GM10266 (cell line): ENCODE results near the gene ZNF414.

Experiments
- DNase-seq: peaks from one replicate; pipeline ENCODE4 v3.0.0; 2012; ENCODE audit errors: extremely low spot score
- TF ChIP-seq, protein P1 (sequence below): IDR thresholded peaks from 2 replicates; pipeline ENCODE4 v1.5.1; 2012; ENCODE audit warnings: mild to moderate bottlenecking, low read depth; ENCODE audit not compliant: control insufficient read depth, insufficient read depth; ENCODE audit errors: missing control alignments

ZNF414 gene

DNA sequence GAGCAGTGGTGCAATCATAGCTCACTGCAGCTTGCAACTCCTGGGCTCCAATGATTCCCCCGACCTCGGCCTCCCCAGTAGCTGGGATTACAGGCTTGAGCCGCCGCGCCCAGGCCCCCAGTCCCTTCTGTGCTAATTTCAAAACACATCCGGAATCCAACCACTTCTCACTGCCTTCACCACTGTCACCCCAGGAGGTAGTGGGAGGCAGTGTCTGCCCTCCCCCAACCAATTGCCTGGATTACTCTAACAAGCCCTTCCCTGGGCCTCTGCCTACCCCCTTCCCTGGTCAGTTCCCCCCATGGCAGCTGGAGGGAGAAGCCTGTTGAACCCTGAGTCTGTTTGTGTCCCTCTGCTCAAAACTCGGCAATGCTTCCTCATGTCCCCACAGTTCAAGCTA, 13.8 kb downstream of the ZNF414 start:
- DNase-seq, result no peak

DNA sequence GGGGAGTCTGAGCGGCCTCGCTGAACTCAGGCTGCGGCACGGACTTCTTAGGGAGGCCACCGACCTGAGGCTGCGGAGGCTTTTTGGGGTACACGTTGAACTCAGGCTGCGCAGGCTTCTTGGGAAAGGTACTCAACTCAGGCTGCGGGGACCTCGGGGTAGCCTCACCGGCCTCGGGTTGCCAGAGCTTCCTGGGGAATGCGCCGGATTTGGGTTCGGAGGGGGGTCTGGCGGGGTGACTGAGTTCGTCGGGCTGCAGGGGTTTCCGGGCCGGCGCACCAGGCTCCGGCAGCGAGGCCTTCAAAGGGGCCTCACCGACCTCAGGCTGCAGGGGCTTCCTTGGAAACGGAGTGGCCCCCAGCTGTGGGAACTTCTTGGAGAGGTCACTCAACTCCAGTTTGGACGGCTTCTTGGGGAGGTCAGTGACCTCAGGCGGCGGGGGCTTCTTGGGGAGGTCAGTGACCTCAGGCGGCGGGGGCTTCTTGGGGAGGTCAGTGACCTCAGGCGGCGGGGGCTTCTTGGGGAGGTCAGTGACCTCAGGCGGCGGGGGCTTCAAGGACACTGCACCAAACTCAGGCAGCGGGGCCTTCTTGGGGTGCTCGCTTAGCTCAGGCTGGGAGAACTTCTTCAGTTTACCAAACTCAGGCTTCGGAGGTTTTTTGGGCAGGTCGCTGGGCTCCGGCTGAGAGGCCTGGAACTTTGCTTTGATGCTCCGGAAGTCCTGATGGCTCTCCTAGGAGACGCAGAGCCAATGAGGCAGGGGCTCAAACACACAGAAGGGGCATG, 14.7 kb downstream of the ZNF414 start:
- TF ChIP-seq, protein P1, sequence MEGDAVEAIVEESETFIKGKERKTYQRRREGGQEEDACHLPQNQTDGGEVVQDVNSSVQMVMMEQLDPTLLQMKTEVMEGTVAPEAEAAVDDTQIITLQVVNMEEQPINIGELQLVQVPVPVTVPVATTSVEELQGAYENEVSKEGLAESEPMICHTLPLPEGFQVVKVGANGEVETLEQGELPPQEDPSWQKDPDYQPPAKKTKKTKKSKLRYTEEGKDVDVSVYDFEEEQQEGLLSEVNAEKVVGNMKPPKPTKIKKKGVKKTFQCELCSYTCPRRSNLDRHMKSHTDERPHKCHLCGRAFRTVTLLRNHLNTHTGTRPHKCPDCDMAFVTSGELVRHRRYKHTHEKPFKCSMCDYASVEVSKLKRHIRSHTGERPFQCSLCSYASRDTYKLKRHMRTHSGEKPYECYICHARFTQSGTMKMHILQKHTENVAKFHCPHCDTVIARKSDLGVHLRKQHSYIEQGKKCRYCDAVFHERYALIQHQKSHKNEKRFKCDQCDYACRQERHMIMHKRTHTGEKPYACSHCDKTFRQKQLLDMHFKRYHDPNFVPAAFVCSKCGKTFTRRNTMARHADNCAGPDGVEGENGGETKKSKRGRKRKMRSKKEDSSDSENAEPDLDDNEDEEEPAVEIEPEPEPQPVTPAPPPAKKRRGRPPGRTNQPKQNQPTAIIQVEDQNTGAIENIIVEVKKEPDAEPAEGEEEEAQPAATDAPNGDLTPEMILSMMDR, result no peak

More for the DNA sequence above, 13.8 kb downstream of the ZNF414 start:
- TF ChIP-seq, protein P1, result no peak

DNA sequence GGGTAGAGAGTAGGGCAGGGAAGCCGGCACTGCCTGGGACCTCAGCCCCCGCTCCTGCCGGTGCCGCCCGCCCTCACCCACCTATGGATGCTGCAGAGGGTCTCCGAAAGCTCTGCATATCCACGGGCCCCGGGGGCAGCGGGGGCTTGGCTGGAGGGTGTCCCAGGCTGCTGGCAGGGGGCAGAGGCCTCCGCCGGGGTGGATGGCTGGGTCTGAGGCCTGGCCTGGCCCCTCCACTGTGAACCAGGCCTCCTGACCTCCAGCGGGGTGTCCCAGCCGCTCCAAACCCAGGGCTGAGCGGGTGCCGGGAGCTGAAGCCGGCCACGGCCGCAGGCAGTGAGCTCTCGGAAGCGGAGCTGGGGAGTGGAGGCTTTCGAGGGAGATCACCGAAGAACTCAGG, 15.7 kb downstream of the ZNF414 start:
- DNase-seq, result no peak

More for the DNA sequence above, 14.7 kb downstream of the ZNF414 start:
- DNase-seq, result no peak

DNA sequence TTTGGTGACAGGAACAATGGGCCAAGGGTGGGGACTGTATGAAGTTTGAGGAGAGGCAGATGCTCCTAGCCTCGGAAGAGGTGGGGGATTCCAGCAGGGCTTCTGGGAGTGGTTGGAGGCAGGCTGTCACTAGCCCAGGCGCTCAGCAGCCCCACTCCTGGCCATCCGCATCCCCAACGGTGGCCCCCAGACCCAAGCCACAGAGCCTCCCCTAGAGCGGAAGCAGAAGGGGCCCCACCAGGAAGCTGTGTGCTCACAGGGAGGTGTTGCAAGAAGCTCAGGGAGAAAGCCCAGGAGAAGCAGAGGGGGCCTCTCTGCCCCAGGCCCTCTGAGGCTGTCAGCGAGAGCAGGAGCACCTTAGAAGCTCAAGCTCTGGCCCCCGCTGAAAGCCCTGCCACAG, 19.8 kb downstream of the ZNF414 start:
- TF ChIP-seq, protein P1, result no peak
- DNase-seq, result peak; percentile 59

More for the DNA sequence above, 15.7 kb downstream of the ZNF414 start:
- TF ChIP-seq, protein P1, result no peak

DNA sequence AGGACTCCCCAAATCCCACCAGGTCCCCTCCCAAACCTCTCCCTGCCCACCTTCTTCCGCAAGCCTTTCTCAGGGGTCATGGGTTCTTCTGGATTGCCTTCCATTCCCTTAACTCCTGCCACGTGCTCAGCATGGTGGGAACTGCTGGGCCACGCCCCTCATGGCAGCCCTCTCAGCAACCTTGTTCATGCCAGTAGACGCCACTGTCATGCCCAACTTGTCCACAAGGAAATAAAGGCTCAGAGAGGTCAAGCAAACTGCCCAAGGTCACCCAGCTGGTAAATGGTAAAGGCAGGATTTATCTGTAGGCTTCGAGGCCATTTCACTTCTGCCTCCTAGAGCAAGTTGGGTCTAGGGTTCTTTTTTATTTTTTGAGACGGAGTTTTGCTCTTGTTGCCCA, 22.4 kb downstream of the ZNF414 start:
- DNase-seq, result no peak
- TF ChIP-seq, protein P1, result no peak

DNA sequence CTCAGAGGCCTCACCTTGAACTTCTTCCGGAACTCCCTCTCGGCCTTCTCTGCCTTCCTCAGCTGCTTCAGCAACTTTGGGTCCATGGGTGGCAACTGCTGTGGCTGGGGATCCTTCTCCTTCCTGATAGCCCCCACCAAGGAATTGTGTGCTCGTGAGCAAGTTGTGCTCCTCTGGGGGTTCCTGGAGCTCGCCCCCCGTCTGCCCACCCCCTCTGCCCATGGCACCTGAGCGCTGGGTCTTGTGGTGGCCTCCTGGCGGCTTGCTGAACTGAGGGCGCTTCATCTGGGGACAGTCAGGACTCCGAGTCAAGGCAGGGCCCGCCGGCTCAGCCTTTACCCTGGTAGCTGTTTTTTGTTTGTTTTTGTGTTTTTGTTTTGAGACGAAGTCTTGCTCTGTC, 23.1 kb downstream of the ZNF414 start:
- TF ChIP-seq, protein P1, result no peak
- DNase-seq, result no peak

DNA sequence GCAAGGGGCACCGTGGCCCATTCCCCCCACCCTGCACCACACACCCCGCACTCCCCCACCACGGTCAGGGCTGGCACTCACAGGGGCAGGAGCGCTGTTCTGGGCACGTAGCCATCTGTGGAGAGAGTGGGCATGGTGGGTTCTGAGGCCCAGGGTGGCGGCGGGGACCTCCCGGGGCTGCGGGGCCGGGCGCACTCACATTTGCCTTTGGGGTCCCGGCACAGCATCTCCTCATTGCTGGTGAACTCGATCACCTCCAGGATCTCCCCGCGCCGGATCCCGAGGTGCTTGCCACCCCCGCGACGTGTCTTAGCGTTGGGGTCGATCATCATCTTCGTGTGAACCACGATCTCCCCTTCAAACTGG, 23.6 kb downstream of the ZNF414 start:
- TF ChIP-seq, protein P1, result no peak
- no peak for DNase-seq
